OCI-LY1 (cell line): ENCODE data around the gene CEP152.

ENCODE experiments used
- H2AFZ ChIP-seq: fragments of 200-600 bp; sonication (generic), shearing (Covaris generic); 2 replicates; pipeline ENCODE4 v1.6.0; 2014; ENCODE audit warnings: antibody characterized with exemption, mild to moderate bottlenecking, low read length
- H3F3A ChIP-seq: fragments of 200-600 bp; sonication (generic), shearing (Covaris generic); 2 replicates; pipeline ENCODE4 v1.6.0; 2014; ENCODE audit warnings: mild to moderate bottlenecking, antibody characterized with exemption, low read length, moderate library complexity; ENCODE audit not compliant: insufficient read depth
- H3K27ac ChIP-seq: fragments of 200-600 bp; sonication (generic); 2 replicates; pipeline ENCODE4 v1.5.1; 2014; ENCODE audit warnings: low read length, mixed run types, mild to moderate bottlenecking, low read depth; ENCODE audit not compliant: poor library complexity, severe bottlenecking
- H3K27me3 ChIP-seq: fragments of 200-600 bp; sonication (generic); 2 replicates; pipeline ENCODE4 v1.6.0; 2014; ENCODE audit warnings: antibody characterized with exemption, mild to moderate bottlenecking, low read length, moderate library complexity; ENCODE audit not compliant: insufficient read depth
- H3K36me3 ChIP-seq: fragments of 200-600 bp; sonication (generic); 2 replicates; pipeline ENCODE4 v1.6.1; 2014; ENCODE audit warnings: mild to moderate bottlenecking, antibody characterized with exemption, low read length, moderate library complexity, mixed read lengths; ENCODE audit not compliant: insufficient read depth
- H3K4me1 ChIP-seq: fragments of 200-600 bp; sonication (generic); 2 replicates; pipeline ENCODE4 v1.5.1; 2014; ENCODE audit warnings: mild to moderate bottlenecking, low read length, moderate library complexity; ENCODE audit not compliant: insufficient read depth, severe bottlenecking
- H3K4me2 ChIP-seq: fragments of 200-600 bp; sonication (generic), shearing (Covaris generic); 2 replicates; pipeline ENCODE4 v1.6.1; 2014; ENCODE audit warnings: low read length
- H3K4me3 ChIP-seq: fragments of 200-600 bp; sonication (generic); 2 replicates; pipeline ENCODE4 v1.5.1; 2014; ENCODE audit warnings: low read length, low read depth, mild to moderate bottlenecking, mixed read lengths; ENCODE audit not compliant: poor library complexity, severe bottlenecking
- H3K79me2 ChIP-seq: fragments of 200-600 bp; shearing (Covaris generic); 2 replicates; pipeline ENCODE4 v1.6.1; 2016; ENCODE audit warnings: mixed run types, low read length, mixed read lengths; ENCODE audit not compliant: insufficient read depth
- H3K9ac ChIP-seq: fragments of 200-600 bp; sonication (generic), shearing (Covaris generic); 2 replicates; pipeline ENCODE4 v1.6.1; 2014; ENCODE audit warnings: mild to moderate bottlenecking, low read length, mixed read lengths
- H3K9me2 ChIP-seq: fragments of 200-600 bp; sonication (generic), shearing (Covaris generic); 2 replicates; pipeline ENCODE4 v1.6.1; 2014; ENCODE audit warnings: low read depth, mild to moderate bottlenecking, low read length, mixed read lengths
- H3K9me3 ChIP-seq: fragments of 200-600 bp; shearing (Covaris generic); 2 replicates; pipeline ENCODE4 v1.6.1; 2014; ENCODE audit warnings: low read length, mixed read lengths
- H4K20me1 ChIP-seq: fragments of 200-600 bp; sonication (generic), shearing (Covaris generic); 2 replicates; pipeline ENCODE4 v1.6.0; 2016; ENCODE audit warnings: mild to moderate bottlenecking, low read length; ENCODE audit not compliant: insufficient read depth
- EZH2 ChIP-seq: fragments of 200-600 bp; sonication (generic), shearing (Covaris generic); IDR thresholded peaks from 2 replicates; pipeline ENCODE4 v1.8.0; 2017; ENCODE audit warnings: borderline replicate concordance, mixed run types, mild to moderate bottlenecking, antibody characterized with exemption, low read length, moderate library complexity, mixed read lengths
- TF ChIP-seq, protein P1 (sequence below): fragments of 200-600 bp; sonication (generic), shearing (Covaris generic); IDR thresholded peaks from 2 replicates; pipeline ENCODE4 v1.5.1; 2017; ENCODE audit warnings: mild to moderate bottlenecking, antibody characterized with exemption, low read length, moderate library complexity, mixed read lengths

The CEP152 gene

DNA sequence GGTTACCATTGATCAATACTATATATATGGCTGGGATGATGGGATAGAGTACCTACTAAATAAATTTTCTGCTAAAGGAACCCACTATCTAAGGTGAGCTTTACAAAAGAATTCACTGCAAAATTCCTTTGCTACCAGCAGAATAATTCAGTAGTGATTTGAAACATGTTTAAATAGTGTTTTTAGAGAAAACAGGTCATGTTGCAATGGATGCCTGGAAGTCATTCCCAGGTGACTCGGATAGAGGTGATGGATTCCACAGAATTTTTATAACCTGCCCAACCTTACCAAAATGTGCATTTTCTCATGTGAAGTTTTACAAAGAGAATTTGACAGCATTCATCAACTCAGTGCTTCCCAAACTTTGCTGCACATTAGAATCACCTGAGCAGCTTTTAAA lies 53.2 kb downstream of the CEP152 start:
- peaks cover 82% of the 10 kb centered on the region for H3K36me3 ChIP-seq

DNA sequence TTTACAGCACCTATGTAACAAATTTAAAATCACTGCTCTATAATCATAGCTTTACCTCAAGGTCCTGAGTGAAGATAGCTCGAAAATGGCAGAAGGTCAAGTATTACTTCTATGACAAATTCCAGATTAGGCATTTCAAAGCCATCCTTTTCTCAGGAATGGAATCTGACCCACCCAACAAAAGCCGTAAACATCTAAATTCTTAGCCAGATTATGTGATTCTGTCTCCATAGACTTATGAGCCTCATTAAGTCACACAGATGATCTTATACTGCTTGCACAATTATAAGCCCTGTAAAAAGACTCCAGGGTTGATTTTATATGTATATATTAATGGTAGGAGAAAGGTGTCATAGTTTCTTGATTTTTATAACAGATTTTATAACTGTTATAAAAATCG lies 56.9 kb downstream of the CEP152 start:
- Histone ChIP-seq H3K4me2 (no peak overlapping the region), H3K27me3 (no peaks in the 10 kb centered on the region), H3K79me2 (no peaks in the 10 kb centered on the region), H3K4me1 (no peaks in the 10 kb centered on the region), H3K27ac (no peak overlapping the region), H3K9me2 (no peaks in the 10 kb centered on the region), H3K9me3 (no peaks in the 10 kb centered on the region), H4K20me1 (no peaks in the 10 kb centered on the region), H3K4me3 (no peak overlapping the region), H2AFZ (no peak overlapping the region), H3K36me3 (peaks cover 72% of the 10 kb centered on the region), H3F3A (no peaks in the 10 kb centered on the region), H3K9ac (no peak overlapping the region)
- TF ChIP-seq, protein P1, sequence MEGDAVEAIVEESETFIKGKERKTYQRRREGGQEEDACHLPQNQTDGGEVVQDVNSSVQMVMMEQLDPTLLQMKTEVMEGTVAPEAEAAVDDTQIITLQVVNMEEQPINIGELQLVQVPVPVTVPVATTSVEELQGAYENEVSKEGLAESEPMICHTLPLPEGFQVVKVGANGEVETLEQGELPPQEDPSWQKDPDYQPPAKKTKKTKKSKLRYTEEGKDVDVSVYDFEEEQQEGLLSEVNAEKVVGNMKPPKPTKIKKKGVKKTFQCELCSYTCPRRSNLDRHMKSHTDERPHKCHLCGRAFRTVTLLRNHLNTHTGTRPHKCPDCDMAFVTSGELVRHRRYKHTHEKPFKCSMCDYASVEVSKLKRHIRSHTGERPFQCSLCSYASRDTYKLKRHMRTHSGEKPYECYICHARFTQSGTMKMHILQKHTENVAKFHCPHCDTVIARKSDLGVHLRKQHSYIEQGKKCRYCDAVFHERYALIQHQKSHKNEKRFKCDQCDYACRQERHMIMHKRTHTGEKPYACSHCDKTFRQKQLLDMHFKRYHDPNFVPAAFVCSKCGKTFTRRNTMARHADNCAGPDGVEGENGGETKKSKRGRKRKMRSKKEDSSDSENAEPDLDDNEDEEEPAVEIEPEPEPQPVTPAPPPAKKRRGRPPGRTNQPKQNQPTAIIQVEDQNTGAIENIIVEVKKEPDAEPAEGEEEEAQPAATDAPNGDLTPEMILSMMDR, result no peak

More for the DNA sequence above, 53.2 kb downstream of the CEP152 start:
- H4K20me1 ChIP-seq, result no peaks in the 10 kb centered on the region
- no peaks in the 10 kb centered on the region for H3K79me2 ChIP-seq
- no peaks in the 10 kb centered on the region for H3F3A ChIP-seq
- H2AFZ ChIP-seq, result no peak overlapping the region
- TF ChIP-seq, protein P1, result no peak
- TF ChIP-seq EZH2, result no peak
- H3K9me3 ChIP-seq, result no peaks in the 10 kb centered on the region
- no peaks in the 10 kb centered on the region for H3K27me3 ChIP-seq
- no peak overlapping the region for H3K4me2 ChIP-seq
- H3K27ac ChIP-seq, result no peak overlapping the region
- no peak overlapping the region for H3K9ac ChIP-seq
- no peaks in the 10 kb centered on the region for H3K9me2 ChIP-seq
- no peaks in the 10 kb centered on the region for H3K4me1 ChIP-seq
- H3K4me3 ChIP-seq, result no peak overlapping the region

DNA sequence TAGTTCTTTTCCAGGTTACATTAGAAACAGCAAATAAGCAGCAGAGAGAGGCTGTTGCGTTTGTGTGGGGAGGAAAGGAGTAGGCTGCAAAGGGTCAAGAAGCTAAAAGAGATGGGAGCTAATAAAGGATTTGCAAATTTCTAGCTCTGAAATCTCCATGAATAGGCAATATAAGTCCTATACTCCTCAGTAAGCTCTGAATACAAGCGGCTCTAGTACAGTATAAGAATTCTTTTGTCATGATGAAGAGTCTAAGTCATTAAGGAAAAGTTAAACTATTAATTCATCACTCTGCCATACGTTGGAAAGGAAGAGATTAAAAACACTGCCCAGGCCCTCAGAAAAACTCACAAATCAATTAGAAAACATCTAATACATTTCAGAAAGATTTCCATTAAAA lies 59.3 kb downstream of the CEP152 start:
- Histone ChIP-seq H3K79me2 (no peaks in the 10 kb centered on the region), H4K20me1 (no peaks in the 10 kb centered on the region), H3K9me2 (no peaks in the 10 kb centered on the region), H3K36me3 (peaks cover 78% of the 10 kb centered on the region), H3K4me1 (no peaks in the 10 kb centered on the region), H3K9ac (no peak overlapping the region), H3K27me3 (no peaks in the 10 kb centered on the region), H3K27ac (no peak overlapping the region), H3K4me2 (no peak overlapping the region), H2AFZ (no peak overlapping the region), H3K4me3 (no peak overlapping the region), H3K9me3 (no peaks in the 10 kb centered on the region), H3F3A (no peaks in the 10 kb centered on the region)
- TF ChIP-seq EZH2, result no peak
- TF ChIP-seq, protein P1, result no peak
